B cell (primary cell): Measurements from ENCODE around the gene FES. TPM values are rescaled to one million over a fixed set of nuclear protein-coding genes. Genes with fewer than 3 reads are reported as not detected.

Experiments used
- ATAC-seq: fragments of 200-7000 bp; cut with Tn5 transposase; one replicate; pipeline ENCODE4 v1.10.0; 2021; ENCODE audit warnings: low read depth, mild to moderate bottlenecking, moderate number of reproducible peaks, moderate library complexity
- CTCF ChIA-PET: fragments of 350-600 bp; sonication (Branson Sonifier 250); formaldehyde crosslinking; loops from one replicate; lab custom pipeline; 2021; ENCODE audit warnings: antibody characterized with exemption, inconsistent platforms; lab: Charles Lee
- POLR2A ChIA-PET: fragments of 350-600 bp; sonication (Branson Sonifier 250); formaldehyde crosslinking; loops from one replicate; lab custom pipeline; 2021; ENCODE audit warnings: antibody characterized with exemption; lab: Charles Lee
- DNase-seq: peaks from one replicate; pipeline ENCODE4 v3.0.0; 2013
- H2AFZ ChIP-seq: 2 replicates; pipeline ENCODE4 v1.6.1; 2012; ENCODE audit warnings: mild to moderate bottlenecking, low read depth, low read length; ENCODE audit not compliant: insufficient read depth, poor library complexity, severe bottlenecking
- H3K27ac ChIP-seq, 2 donors: 1 replicate in 1 of 2; 2 replicates in 1 of 2; pipeline ENCODE4 v1.5.1; 2012 to 2013; ENCODE audit warnings: low read length in 2 of 2, mild to moderate bottlenecking in 2 of 2, moderate library complexity in 1 of 2
- H3K27me3 ChIP-seq, 4 experiments: fragments of 200-600 bp in 1 of 4; sonication (generic) in 1 of 4; replicated peaks in 1 of 4; 1 replicate in 2 of 4; 2 replicates in 2 of 4; pipeline versions ENCODE4 v1.6.1 to v1.7.0; 2013 to 2016; ENCODE audit warnings: low read length in 3 of 4, mild to moderate bottlenecking in 2 of 4, mixed read lengths in 1 of 4, moderate library complexity in 1 of 4; ENCODE audit not compliant: insufficient read depth in 4 of 4, control insufficient read depth in 3 of 4; ENCODE audit errors: control extremely low read depth in 1 of 4
- H3K36me3 ChIP-seq, 2 experiments: replicated peaks in 1 of 2; 1 replicate in 1 of 2; 2 replicates in 1 of 2; pipeline versions ENCODE4 v1.6.1 to v1.7.1; 2013; ENCODE audit warnings: low read length in 1 of 2; ENCODE audit not compliant: insufficient read depth in 2 of 2, control insufficient read depth in 1 of 2; ENCODE audit errors: control extremely low read depth in 1 of 2, extremely low read depth in 1 of 2
- H3K4me1 ChIP-seq, 2 donors: fragments of 200-600 bp in 1 of 2; sonication (generic) in 1 of 2; 1 replicate in 1 of 2; 2 replicates in 1 of 2; pipeline versions ENCODE4 v1.5.1 to v1.6.1; 2013 to 2017; ENCODE audit warnings: low read length in 2 of 2; ENCODE audit not compliant: control insufficient read depth in 2 of 2, insufficient read depth in 2 of 2
- H3K4me2 ChIP-seq: replicated peaks from 2 replicates; pipeline ENCODE3; 2012; ENCODE audit warnings: mild to moderate bottlenecking, low read depth, low read length; ENCODE audit not compliant: poor library complexity, severe bottlenecking
- H3K4me3 ChIP-seq, 5 experiments: fragments of 200-600 bp in 1 of 5; sonication (generic) in 1 of 5; 1 replicate in 3 of 5; 2 replicates in 2 of 5; pipeline versions ENCODE4 v1.5.1 to v1.7.0; 2011 to 2016; ENCODE audit warnings: low read length in 4 of 5, mild to moderate bottlenecking in 4 of 5, low read depth in 2 of 5, control low read depth in 1 of 5, moderate library complexity in 1 of 5; ENCODE audit not compliant: insufficient read depth in 1 of 5; ENCODE audit errors: control extremely low read depth in 1 of 5, extremely low read depth in 1 of 5
- H3K79me2 ChIP-seq: fragments of 200-600 bp; sonication (generic); one replicate; pipeline ENCODE4 v1.6.0; 2016; ENCODE audit warnings: low read length; ENCODE audit not compliant: control insufficient read depth, insufficient read depth
- H3K9ac ChIP-seq: fragments of 200-600 bp; sonication (generic); 2 replicates; pipeline ENCODE4 v1.6.1; 2017; ENCODE audit warnings: mild to moderate bottlenecking, low read length, moderate library complexity
- H3K9me3 ChIP-seq, 3 donors: one replicate each; pipeline versions ENCODE4 v1.6.1 to v1.7.1; 2013; ENCODE audit warnings: low read length in 2 of 3; ENCODE audit not compliant: control insufficient read depth in 2 of 3, insufficient read depth in 1 of 3; ENCODE audit errors: control extremely low read depth in 1 of 3
- H4K20me1 ChIP-seq: 2 replicates; pipeline ENCODE4 v1.6.0; 2012; ENCODE audit warnings: mild to moderate bottlenecking, low read length; ENCODE audit not compliant: insufficient read depth, control insufficient read depth, poor library complexity, severe bottlenecking
- H3K27ac Mint-ChIP-seq: one replicate; pipeline ENCODE4 v1.8.0; 2021; ENCODE audit warnings: mixed read lengths
- H3K27me3 Mint-ChIP-seq: one replicate; pipeline ENCODE4 v1.8.0; 2021; ENCODE audit warnings: mixed read lengths
- H3K4me1 Mint-ChIP-seq: one replicate; pipeline ENCODE4 v1.8.0; 2021; ENCODE audit warnings: mixed read lengths
- H3K4me3 Mint-ChIP-seq: one replicate; pipeline ENCODE4 v1.8.0; 2021; ENCODE audit warnings: mixed read lengths
- H3K9me3 Mint-ChIP-seq: one replicate; pipeline ENCODE4 v1.8.0; 2022; ENCODE audit warnings: mixed read lengths; ENCODE audit not compliant: insufficient read depth
- EZH2 ChIP-seq: IDR thresholded peaks from 2 replicates; pipeline ENCODE4 v1.6.1; 2012; ENCODE audit warnings: borderline replicate concordance, low read depth, mild to moderate bottlenecking, moderate library complexity, low read length; ENCODE audit not compliant: insufficient read depth, poor library complexity, severe bottlenecking
- WGBS: methylation state at CpG from one replicate; pipeline ENCODE4 v1.1.5; 2013; ENCODE audit warnings: missing lambda C conversion rate; ENCODE audit not compliant: insufficient coverage; 5-methylcytosine and 5-hydroxymethylcytosine counted together
- intact Hi-C: fragments of 100-400 bp; cut with micrococcal nuclease; formaldehyde crosslinking; loops from one replicate; pipeline ENCODE4 v1.10.0; 2022
- polyA plus RNA-seq: library from polyadenylated mRNA; depleted of rRNA; stranded (reverse); fragments of >200 nt; gene quantifications from 2 replicates; pipeline ENCODE4 v1.2.3, GENCODE V29; 2012
- total RNA-seq, 2 donors: library from RNA; stranded (reverse); fragments of 120-200 nt in 1 of 2; gene quantifications; 1 replicate in 1 of 2; 2 replicates in 1 of 2; pipeline versions ENCODE4 v1.2.3 to v1.2.4, GENCODE V29; 2013 to 2022
- TF ChIP-seq, protein P1 (sequence below): fragments of 200-600 bp; IDR thresholded peaks from one replicate; pipeline ENCODE4 v1.8.0; 2022; ENCODE audit warnings: antibody characterized with exemption, mild to moderate bottlenecking

The FES gene
- total and polyA plus RNA-seq, 2 donors (not counting 1 experiment from before 2014, with no cell fraction given) = 23.9 to 31.4 TPM

- Mint-ChIP-seq H3K27me3 (no peaks in the 10 kb centered on the region), H3K9me3 (no peaks in the 10 kb centered on the region), H3K27ac (no peak overlapping the region), H3K4me1 (peaks cover 7% of the 10 kb centered on the region), H3K4me3 (no peak overlapping the region)
- Histone ChIP-seq H2AFZ (no peak overlapping the region), H3K4me1 (peaks cover 2 to 3% of the 10 kb centered on the region in 2 donors), H3K9me3 (peaks cover 0 to 6% (median 0%) of the 10 kb centered on the region in 3 donors), H3K79me2 (peaks cover 30% of the 10 kb centered on the region), H3K36me3 (peaks cover 0 to 61% of the 10 kb centered on the region in 2 experiments), H3K9ac (no peak overlapping the region), H3K27ac (no peak overlapping the region), H3K4me2 (no peak overlapping the region), H4K20me1 (peaks cover 8% of the 10 kb centered on the region), H3K4me3 (no peak overlapping the region), H3K27me3 (no peaks in the 10 kb centered on the region)
- ChIA-PET POLR2A (no interaction called here), CTCF (interaction anchor here (3.7 kb wide), 1 partner anchor 244 kb away, joined by 26 read pairs; no protein-coding TSS in a partner anchor)
- no peak for ATAC-seq
- DNase-seq = no peak
- intact Hi-C loops = no loop called here
- 98% methylated on average over 5 of the region's 8 CpGs for WGBS
- TF ChIP-seq, protein P1, sequence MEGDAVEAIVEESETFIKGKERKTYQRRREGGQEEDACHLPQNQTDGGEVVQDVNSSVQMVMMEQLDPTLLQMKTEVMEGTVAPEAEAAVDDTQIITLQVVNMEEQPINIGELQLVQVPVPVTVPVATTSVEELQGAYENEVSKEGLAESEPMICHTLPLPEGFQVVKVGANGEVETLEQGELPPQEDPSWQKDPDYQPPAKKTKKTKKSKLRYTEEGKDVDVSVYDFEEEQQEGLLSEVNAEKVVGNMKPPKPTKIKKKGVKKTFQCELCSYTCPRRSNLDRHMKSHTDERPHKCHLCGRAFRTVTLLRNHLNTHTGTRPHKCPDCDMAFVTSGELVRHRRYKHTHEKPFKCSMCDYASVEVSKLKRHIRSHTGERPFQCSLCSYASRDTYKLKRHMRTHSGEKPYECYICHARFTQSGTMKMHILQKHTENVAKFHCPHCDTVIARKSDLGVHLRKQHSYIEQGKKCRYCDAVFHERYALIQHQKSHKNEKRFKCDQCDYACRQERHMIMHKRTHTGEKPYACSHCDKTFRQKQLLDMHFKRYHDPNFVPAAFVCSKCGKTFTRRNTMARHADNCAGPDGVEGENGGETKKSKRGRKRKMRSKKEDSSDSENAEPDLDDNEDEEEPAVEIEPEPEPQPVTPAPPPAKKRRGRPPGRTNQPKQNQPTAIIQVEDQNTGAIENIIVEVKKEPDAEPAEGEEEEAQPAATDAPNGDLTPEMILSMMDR = no peak
- TF ChIP-seq EZH2 = no peak
Measured at GRCh38 chr15:90891346-90891949, 7.1 kb downstream of the FES start.

GRCh38 chr15:90892023-90892422 is 7.7 kb downstream of the FES start:
- TF ChIP-seq, protein P1 = no peak
- TF ChIP-seq EZH2 = no peak
- H2AFZ ChIP-seq = no peak overlapping the region
- no peaks in the 10 kb centered on the region for H3K9me3 Mint-ChIP-seq
- DNase-seq (no peak), ATAC-seq (no peak)
- H3K4me1 ChIP-seq = peaks cover 7 to 9% of the 10 kb centered on the region in 2 donors
- H3K9ac ChIP-seq = no peak overlapping the region
- H3K27me3 Mint-ChIP-seq = no peaks in the 10 kb centered on the region
- ChIA-PET CTCF (interaction anchor here (0.9 kb wide), 1 partner anchor 106 kb away, joined by 3 read pairs; no protein-coding TSS in a partner anchor), POLR2A (no interaction called here)
- peaks cover 0 to 57% of the 10 kb centered on the region in 2 experiments for H3K36me3 ChIP-seq
- no peak overlapping the region for H3K4me3 ChIP-seq
- H3K9me3 ChIP-seq = peaks cover 0 to 6% (median 0%) of the 10 kb centered on the region in 3 donors
- no peak overlapping the region for H3K4me3 Mint-ChIP-seq
- H3K4me2 ChIP-seq = no peak overlapping the region
- H3K27ac Mint-ChIP-seq = no peak overlapping the region
- peaks cover 25% of the 10 kb centered on the region for H3K79me2 ChIP-seq
- H3K27me3 ChIP-seq = no peaks in the 10 kb centered on the region
- peaks cover 2% of the 10 kb centered on the region for H4K20me1 ChIP-seq
- WGBS = 98% methylated on average over 11 of the region's 11 CpGs
- H3K27ac ChIP-seq = no peak overlapping the region
- intact Hi-C loops = no loop called here
- peaks cover 12% of the 10 kb centered on the region for H3K4me1 Mint-ChIP-seq
